Gastroesophageal sphincter (tissue), 3 donors: ENCODE measurements around the gene SLC4A4.

Experiments used
- EP300 ChIP-seq: sonication (generic); formaldehyde crosslinking; IDR thresholded peaks from one replicate; pipeline ENCODE4 v1.6.1; 2017; ENCODE audit warnings: antibody characterized with exemption, mild to moderate bottlenecking
- POLR2A ChIP-seq, 2 donors: fragments of 450-650 bp; IDR thresholded peaks; one replicate each; pipeline ENCODE4 v1.6.1; 2017; ENCODE audit warnings: antibody characterized with exemption in 2 of 2, mild to moderate bottlenecking in 2 of 2, moderate library complexity in 1 of 2
- POLR2AphosphoS5 ChIP-seq: sonication (generic); formaldehyde crosslinking; IDR thresholded peaks from one replicate; pipeline ENCODE4 v1.6.1; 2017; ENCODE audit warnings: antibody characterized with exemption
- TF ChIP-seq, protein P1 (sequence below), 4 experiments: fragments of 200-600 bp in 2 of 4; fragments of 450-650 bp in 2 of 4; sonication (generic) in 1 of 4; IDR thresholded peaks; one replicate each; pipeline ENCODE4 v1.5.1; 2017 to 2019; ENCODE audit warnings: antibody characterized with exemption in 4 of 4, mild to moderate bottlenecking in 2 of 4, moderate library complexity in 2 of 4

DNA sequence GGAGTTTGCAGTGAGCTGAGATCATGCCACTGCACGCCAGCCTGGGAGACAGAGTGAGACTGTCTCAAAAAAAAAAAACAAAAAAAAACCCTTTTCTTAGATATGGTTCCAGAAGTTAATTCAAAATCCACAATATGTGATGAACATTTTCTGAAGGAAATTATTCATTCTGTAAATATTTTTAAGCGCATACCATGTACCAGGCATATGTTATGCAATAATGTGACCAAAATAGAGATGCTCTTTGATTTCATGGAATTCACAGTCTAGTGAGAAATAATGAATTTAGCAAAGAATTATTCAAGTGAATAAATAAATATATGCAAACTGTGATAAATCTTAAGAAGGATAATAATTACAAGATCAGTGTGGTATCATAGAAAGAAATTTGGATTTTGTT lies 270.3 kb downstream of the SLC4A4 start:
- TF ChIP-seq, protein P1, sequence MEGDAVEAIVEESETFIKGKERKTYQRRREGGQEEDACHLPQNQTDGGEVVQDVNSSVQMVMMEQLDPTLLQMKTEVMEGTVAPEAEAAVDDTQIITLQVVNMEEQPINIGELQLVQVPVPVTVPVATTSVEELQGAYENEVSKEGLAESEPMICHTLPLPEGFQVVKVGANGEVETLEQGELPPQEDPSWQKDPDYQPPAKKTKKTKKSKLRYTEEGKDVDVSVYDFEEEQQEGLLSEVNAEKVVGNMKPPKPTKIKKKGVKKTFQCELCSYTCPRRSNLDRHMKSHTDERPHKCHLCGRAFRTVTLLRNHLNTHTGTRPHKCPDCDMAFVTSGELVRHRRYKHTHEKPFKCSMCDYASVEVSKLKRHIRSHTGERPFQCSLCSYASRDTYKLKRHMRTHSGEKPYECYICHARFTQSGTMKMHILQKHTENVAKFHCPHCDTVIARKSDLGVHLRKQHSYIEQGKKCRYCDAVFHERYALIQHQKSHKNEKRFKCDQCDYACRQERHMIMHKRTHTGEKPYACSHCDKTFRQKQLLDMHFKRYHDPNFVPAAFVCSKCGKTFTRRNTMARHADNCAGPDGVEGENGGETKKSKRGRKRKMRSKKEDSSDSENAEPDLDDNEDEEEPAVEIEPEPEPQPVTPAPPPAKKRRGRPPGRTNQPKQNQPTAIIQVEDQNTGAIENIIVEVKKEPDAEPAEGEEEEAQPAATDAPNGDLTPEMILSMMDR (IDR thresholded peaks at IDR 0.05): no peak
- TF ChIP-seq EP300: no peak
- TF ChIP-seq POLR2AphosphoS5: no peak
- no peak for TF ChIP-seq POLR2A (IDR thresholded peaks at IDR 0.05)
